GM12872 (cell line): ENCODE measurements around the gene GPR39.

ENCODE experiments used
- TF ChIP-seq, protein P1 (sequence below): IDR thresholded peaks from 3 replicates; pipeline ENCODE4 v1.5.1; 2011; ENCODE audit warnings: low read depth, mild to moderate bottlenecking, low read length, moderate library complexity; ENCODE audit not compliant: insufficient read depth

GPR39 gene

DNA sequence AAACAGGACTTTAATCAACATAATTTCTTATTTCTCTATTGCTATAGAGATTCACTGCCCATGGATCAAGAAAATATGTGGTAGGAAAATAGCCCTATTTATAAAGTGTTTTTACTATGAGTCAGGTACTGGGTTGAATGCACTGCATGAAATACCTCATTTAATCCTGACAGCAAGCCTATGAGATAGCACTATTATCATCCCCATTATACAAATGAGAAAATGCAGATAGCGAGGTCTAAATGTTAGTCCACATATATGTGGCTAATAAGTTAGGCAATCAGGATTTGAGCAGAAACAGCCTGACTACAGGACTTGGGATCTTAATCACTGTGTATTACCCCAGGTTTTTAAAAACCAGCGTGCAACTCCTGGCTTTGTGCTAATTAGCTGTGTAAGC is 261.9 kb downstream of the GPR39 start:
- TF ChIP-seq, protein P1, sequence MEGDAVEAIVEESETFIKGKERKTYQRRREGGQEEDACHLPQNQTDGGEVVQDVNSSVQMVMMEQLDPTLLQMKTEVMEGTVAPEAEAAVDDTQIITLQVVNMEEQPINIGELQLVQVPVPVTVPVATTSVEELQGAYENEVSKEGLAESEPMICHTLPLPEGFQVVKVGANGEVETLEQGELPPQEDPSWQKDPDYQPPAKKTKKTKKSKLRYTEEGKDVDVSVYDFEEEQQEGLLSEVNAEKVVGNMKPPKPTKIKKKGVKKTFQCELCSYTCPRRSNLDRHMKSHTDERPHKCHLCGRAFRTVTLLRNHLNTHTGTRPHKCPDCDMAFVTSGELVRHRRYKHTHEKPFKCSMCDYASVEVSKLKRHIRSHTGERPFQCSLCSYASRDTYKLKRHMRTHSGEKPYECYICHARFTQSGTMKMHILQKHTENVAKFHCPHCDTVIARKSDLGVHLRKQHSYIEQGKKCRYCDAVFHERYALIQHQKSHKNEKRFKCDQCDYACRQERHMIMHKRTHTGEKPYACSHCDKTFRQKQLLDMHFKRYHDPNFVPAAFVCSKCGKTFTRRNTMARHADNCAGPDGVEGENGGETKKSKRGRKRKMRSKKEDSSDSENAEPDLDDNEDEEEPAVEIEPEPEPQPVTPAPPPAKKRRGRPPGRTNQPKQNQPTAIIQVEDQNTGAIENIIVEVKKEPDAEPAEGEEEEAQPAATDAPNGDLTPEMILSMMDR: no peak

DNA sequence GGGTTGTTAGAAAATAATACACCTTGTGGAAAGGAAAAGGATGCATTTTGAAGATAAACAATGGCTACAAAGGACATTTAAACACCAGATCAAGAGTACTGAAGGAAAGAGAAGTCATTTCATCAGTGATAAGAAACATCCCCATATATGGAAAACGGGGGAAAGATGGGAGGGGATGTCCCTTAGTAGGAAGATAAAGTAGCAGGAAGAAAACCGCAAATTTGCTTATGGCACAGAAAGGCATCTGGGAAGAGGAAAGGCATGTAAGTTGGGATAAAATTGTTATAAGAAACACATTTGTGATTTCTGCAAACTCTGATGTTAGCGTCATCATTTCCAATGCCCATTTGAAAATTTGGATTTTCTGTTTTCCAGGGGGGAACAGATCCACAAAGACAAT is 263.9 kb downstream of the GPR39 start:
- TF ChIP-seq, protein P1: no peak

DNA sequence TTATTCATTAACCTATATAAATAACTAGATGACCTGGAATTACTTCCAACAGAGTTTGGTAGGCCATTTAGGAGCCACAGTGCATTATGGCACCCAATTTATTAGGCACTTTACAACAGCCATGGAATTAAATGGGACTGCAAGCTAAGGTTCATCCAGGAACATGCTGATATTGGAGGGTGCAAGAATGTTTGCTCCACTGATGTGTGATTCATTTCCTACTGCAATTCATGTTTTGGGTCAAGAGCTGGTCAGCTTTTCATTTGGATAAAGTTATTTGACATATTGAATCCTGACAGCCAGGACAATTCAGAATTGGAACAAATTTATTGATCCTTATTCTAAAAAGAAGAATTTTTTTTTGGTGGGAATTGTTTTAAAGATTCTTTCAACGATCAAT is 265.2 kb downstream of the GPR39 start:
- TF ChIP-seq, protein P1: no peak

DNA sequence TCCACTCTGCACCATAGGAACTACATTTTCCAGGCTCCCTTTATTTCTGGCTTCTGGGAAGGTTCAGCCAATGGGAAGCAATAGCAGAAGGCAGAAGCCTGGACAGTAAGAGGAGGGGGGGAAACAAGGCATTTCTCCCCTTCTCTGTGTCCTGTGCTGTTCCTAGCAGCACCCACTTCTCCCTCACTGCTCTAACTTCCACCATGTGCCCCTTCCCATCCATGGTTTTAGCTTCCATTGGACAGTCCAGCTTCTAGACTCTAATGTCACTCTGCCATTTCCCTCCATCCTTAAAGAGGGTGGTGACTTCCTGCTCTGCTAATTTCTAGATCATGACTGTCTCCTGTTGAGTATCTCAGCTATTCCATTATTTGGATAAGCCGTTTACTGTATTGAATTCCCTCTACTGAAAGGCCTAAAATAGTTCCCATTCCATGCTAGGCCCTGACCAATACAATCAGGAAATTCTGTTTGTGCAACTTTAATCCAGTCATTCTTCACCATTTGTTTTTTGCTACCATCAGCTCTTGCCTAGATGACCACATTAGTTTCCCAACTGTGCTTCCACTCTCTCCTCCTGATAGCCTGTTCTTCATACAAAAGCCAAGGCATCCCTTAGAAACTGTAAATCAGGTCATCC is 274.2 kb downstream of the GPR39 start:
- TF ChIP-seq, protein P1: no peak

DNA sequence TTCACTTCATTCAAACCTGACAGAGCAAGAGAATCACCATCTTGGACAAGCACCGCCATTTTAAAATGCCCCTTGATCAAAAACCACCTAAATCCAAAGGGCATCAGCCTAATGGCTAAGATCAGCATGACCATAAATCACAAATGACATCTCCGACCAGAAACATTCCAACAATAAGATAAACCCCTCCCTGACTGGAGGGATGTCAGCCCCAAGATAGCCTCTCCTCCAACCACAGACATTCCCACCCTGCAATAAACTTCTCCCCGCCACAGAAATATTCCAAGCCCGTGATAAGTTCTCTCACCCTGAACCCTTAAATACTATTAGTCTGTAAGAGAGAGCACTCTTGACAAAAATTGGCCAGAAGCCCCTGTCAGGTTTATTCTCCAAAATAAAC is 275.0 kb downstream of the GPR39 start:
- TF ChIP-seq, protein P1: no peak

DNA sequence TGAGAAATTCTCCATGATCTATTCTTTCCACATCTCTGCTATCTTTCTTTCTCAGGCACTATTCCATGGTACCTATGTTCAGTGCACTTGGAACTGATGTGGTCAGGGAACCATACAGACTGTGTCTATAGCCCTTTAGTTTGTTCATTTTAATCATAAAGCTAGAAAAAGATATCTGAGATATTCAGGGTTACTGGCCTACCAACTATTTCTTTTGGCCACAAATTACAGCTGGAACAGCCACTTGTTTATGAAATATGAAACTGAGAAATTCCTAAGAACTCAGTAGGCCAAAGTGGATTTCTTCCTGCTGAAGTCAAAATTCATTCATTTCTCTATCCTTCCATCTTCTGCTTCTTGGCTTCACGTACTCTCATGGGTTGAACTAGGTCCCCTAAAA is 276.2 kb downstream of the GPR39 start:
- TF ChIP-seq, protein P1: no peak
